Activated CD8-positive, alpha-beta memory T cell treated with anti-CD3 and anti-CD28 coated beads, Interleukin-2, amount 50 U/mL, for 24 hours (primary cell): ENCODE measurements around the gene FJX1.
"Not testable (repeated sequence)": the region's sequence is repeated elsewhere in the genome, so short reads cannot be mapped to it uniquely, and the experiment has no call there.

Experiments
- DNase-seq: peaks from one replicate; pipeline ENCODE4 v3.0.0-alpha.2; 2020; ENCODE audit errors: extremely low read depth

Gene FJX1

GRCh38 chr11:35667257-35667656, 49.0 kb downstream of the FJX1 start:
- no peak for DNase-seq

DNA sequence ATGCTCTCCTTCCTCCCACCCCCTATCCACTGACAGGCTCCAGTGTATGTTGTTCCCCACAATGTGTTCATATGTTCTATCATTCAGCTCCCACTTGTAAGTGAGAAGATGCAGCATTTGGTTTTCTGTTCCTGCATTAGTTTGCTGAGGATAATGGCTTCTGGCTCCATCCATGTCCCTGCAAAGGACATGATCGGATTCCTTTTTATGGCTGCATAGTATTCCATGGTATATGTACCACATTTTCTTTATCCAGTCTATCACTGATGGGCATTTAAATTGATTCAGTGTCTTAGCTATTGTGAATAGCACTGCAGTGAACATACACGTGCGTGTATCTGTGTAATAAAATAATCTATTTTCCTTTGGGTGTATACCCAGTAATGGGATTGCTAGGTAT, 50.1 kb downstream of the FJX1 start:
- DNase-seq: not testable (repeated sequence)
